Heart right ventricle (tissue), 16 donors: Measurements from ENCODE around the gene NFYB. TPM values are rescaled to one million over a fixed set of nuclear protein-coding genes. Genes with fewer than 3 reads are reported as not detected.

Experiments
- ATAC-seq, 8 donors: fragments of 200-7000 bp; cut with Tn5 transposase; one replicate each; pipeline ENCODE4 v1.9.1; 2020; ENCODE audit warnings: mild to moderate bottlenecking in 8 of 8, moderate library complexity in 8 of 8, moderate number of reproducible peaks in 1 of 8
- DNase-seq, 2 donors: peaks; one replicate each; pipeline ENCODE4 v3.0.0-alpha.2; 2020
- H3K27ac ChIP-seq, 10 donors: fragments of 200-600 bp; sonication (generic) in 2 of 10; one replicate each; pipeline versions ENCODE4 v1.5.0 to v1.8.0; 2020 to 2022; ENCODE audit warnings: mild to moderate bottlenecking in 3 of 10
- H3K27me3 ChIP-seq, 7 donors: fragments of 200-600 bp; one replicate each; pipeline ENCODE4 v1.8.0; 2021 to 2022; ENCODE audit warnings: mild to moderate bottlenecking in 2 of 7
- H3K36me3 ChIP-seq, 9 donors: fragments of 200-600 bp; sonication (generic) in 1 of 9; one replicate each; pipeline versions ENCODE4 v1.5.0 to v1.8.0; 2020 to 2022; ENCODE audit warnings: mild to moderate bottlenecking in 2 of 9
- H3K4me1 ChIP-seq, 9 donors: fragments of 200-600 bp; sonication (generic) in 1 of 9; one replicate each; pipeline versions ENCODE4 v1.5.0 to v1.8.0; 2020 to 2022; ENCODE audit warnings: mild to moderate bottlenecking in 4 of 9
- H3K4me3 ChIP-seq, 10 donors: fragments of 200-600 bp; sonication (generic) in 2 of 10; one replicate each; pipeline versions ENCODE4 v1.5.0 to v1.8.0; 2020 to 2022; ENCODE audit warnings: mild to moderate bottlenecking in 7 of 10, moderate library complexity in 2 of 10
- H3K9me3 ChIP-seq, 11 donors: fragments of 200-600 bp in 10 of 11; sonication (generic) in 2 of 11; one replicate each; pipeline versions ENCODE4 v1.5.0 to v1.8.0; 2013 to 2022; ENCODE audit warnings: mild to moderate bottlenecking in 2 of 11, control low read depth in 1 of 11, moderate library complexity in 1 of 11
- CTCF ChIP-seq, 9 donors: fragments of 200-600 bp; sonication (generic) in 2 of 9; IDR thresholded peaks; one replicate each; pipeline versions ENCODE4 v1.5.0 to v1.8.0; 2021 to 2022; ENCODE audit warnings: antibody characterized with exemption in 9 of 9, mild to moderate bottlenecking in 5 of 9, moderate library complexity in 1 of 9
- WGBS, 2 donors: extraction: QIAGEN DNeasy Blood & Tissue Kit; methylation state at CpG; one replicate each; pipeline ENCODE4 v1.1.7; 2013; ENCODE audit warnings: inconsistent platforms in 1 of 2; 5-methylcytosine and 5-hydroxymethylcytosine counted together
- intact Hi-C, 10 donors: fragments of 100-400 bp; cut with DNase I; formaldehyde crosslinking; loops; one replicate each; pipeline versions ENCODE4 v1.11.1 to v1.14.2; 2022
- polyA plus RNA-seq, 2 donors: library from polyadenylated mRNA; stranded (reverse); fragments of 200-250 nt; gene quantifications; one replicate each; pipeline ENCODE4 v1.2.3, GENCODE V29; 2013
- total RNA-seq, 10 donors: library from RNA; stranded (reverse); fragmentation: NEBNext Ultra II Directional in 3 of 10; extraction: Animal tissue kit (Norgen Biotek cat#: 25700) in 3 of 10; gene quantifications; one replicate each; pipeline versions ENCODE4 v1.2.1 to v1.2.4, GENCODE V29; 2021 to 2023
- donor health status: Arrhythmogenic right ventricular cardiomyopathy.
- donor health status: ischemic (EF 13 %, LVEDD 7.1; RV severe dilation, severe dysfunction).
- donor health status: healthy with polysubstance abuse.
- donor health status: DM: no; HTN: yes; CAD: no.
- donor health status: DM: no; HTN: no; CAD: no.
- donor health status: ischemic (EF 25% LVEDD 6.9; RV normal size, moderate dysfunction).
- donor health status: ischemic (EF 25% LVEDD 5.7; RV mildly dilated, moderate dysfunction).
- donor health status: healthy.
- donor health status: DM: yes; HTN: yes; CAD: no.
- donor health status: Ischemic cardiomyopathy.
- donor health status: ischemic (EF 35%, LVEDD 5.7; RV mildly dilated, moderate dysfunction).
- donor health status: nonischemic (EF 11% LVEDD 7.7; RV severe dilation, severe dysfunction).
- donor health status: DM: yes; HTN: yes; CAD: no.
- donor health status: PGD.
- donor health status: ischemic (EF 29% LVEDD 5.4; RV normal size, mild dysfunction).
- donor health status: nonischemic (EF 23%, LVEDD 6.1; RV moderate dilation, normal function).

NFYB gene
- total and polyA plus RNA-seq, 12 donors: 16.1 to 53.9 (median 24.0) TPM

GRCh38 chr12:104080764-104081163 is 57.2 kb downstream of the NFYB start:
- DNase-seq: no peak
- intact Hi-C loops: no loop called here
- Histone ChIP-seq H3K4me1 (peaks cover 0 to 32% (median 12%) of the 10 kb centered on the region in 9 donors), H3K27ac (peak overlapping the region in 1 of 10 donors; percentile 59), H3K36me3 (peaks cover 0 to 90% (median 21%) of the 10 kb centered on the region in 9 donors), H3K9me3 (no peaks in the 10 kb centered on the region), H3K4me3 (no peak overlapping the region), H3K27me3 (no peaks in the 10 kb centered on the region)
- 79 to 87% methylated on average over 1 of the region's 1 CpG for WGBS, 2 donors
- no peak for TF ChIP-seq CTCF (IDR thresholded peaks at IDR 0.05)
- no peak for ATAC-seq

- H3K4me3 ChIP-seq: no peak overlapping the region
- ATAC-seq (peak in 5 of 8 donors; percentile 62 to 91 (median 79)), DNase-seq (no peak)
- peaks cover 0 to 26% (median 12%) of the 10 kb centered on the region in 9 donors for H3K4me1 ChIP-seq
- peaks cover 0 to 87% (median 17%) of the 10 kb centered on the region in 9 donors for H3K36me3 ChIP-seq
- intact Hi-C loops: no loop called here
- 61 to 68% methylated on average over 1 of the region's 1 CpG for WGBS, 2 donors
- H3K9me3 ChIP-seq: no peaks in the 10 kb centered on the region
- no peak for TF ChIP-seq CTCF (IDR thresholded peaks at IDR 0.05)
- no peaks in the 10 kb centered on the region for H3K27me3 ChIP-seq
- no peak overlapping the region for H3K27ac ChIP-seq
Measured at GRCh38 chr12:104079024-104079423, 59.0 kb downstream of the NFYB start.

- peaks cover 0 to 2% (median 0%) of the 10 kb centered on the region in 9 donors for H3K4me1 ChIP-seq
- H3K27me3 ChIP-seq: no peaks in the 10 kb centered on the region
- peaks cover 0 to 86% (median 18%) of the 10 kb centered on the region in 9 donors for H3K36me3 ChIP-seq
- 98% methylated on average over 1 of the region's 1 CpG for WGBS, 2 donors
- ATAC-seq (no peak), DNase-seq (no peak)
- no peak overlapping the region for H3K4me3 ChIP-seq
- intact Hi-C loops: no loop called here
- H3K27ac ChIP-seq: no peak overlapping the region
- H3K9me3 ChIP-seq: no peaks in the 10 kb centered on the region
- no peak for TF ChIP-seq CTCF (IDR thresholded peaks at IDR 0.05)
Measured at GRCh38 chr12:104073699-104074098, 64.3 kb downstream of the NFYB start.

GRCh38 chr12:104072099-104072498 is 65.9 kb downstream of the NFYB start:
- intact Hi-C loops: no loop called here
- Histone ChIP-seq H3K4me3 (no peak overlapping the region), H3K27me3 (no peaks in the 10 kb centered on the region), H3K4me1 (peaks cover 0 to 14% (median 4%) of the 10 kb centered on the region in 9 donors), H3K9me3 (no peaks in the 10 kb centered on the region), H3K27ac (no peak overlapping the region), H3K36me3 (peaks cover 0 to 86% (median 25%) of the 10 kb centered on the region in 9 donors)
- no peak for DNase-seq
- ATAC-seq: no peak
- no peak for TF ChIP-seq CTCF (IDR thresholded peaks at IDR 0.05)
- 95 to 98% methylated on average over 2 of the region's 2 CpGs for WGBS, 2 donors

Other genes with a start within 250 kb of the NFYB start
- 100 to 1,000 TPM; 235 to 487 (median 297) TPM for gene HSP90B1, start 207.8 kb downstream of the NFYB start, total RNA-seq
- gene HSP90B1, start 207.8 kb downstream of the NFYB start, polyA plus RNA-seq: 1,000 to 10,000 TPM in 1 of 2 donors, 100 to 1,000 TPM in 1; 203 to 1,021 TPM
- gene TDG, start 172.3 kb downstream of the NFYB start, total RNA-seq: 10 to 100 TPM in 8 of 10 donors, 1 to 10 TPM in 2; 8.7 to 17.4 (median 11.7) TPM
- gene TDG, start 172.3 kb downstream of the NFYB start, polyA plus RNA-seq: 10 to 100 TPM in 1 of 2 donors, 1 to 10 TPM in 1; 9.4 to 12.5 TPM
- gene GLT8D2, start 88.0 kb downstream of the NFYB start, total RNA-seq: 10 to 100 TPM in 2 of 10 donors, 1 to 10 TPM in 8; 3.5 to 16.0 (median 7.8) TPM
- gene GLT8D2, start 88.0 kb downstream of the NFYB start, polyA plus RNA-seq: 10 to 100 TPM in 1 of 2 donors, 1 to 10 TPM in 1; 3.8 to 10.2 TPM
- 10 to 100 TPM in 9 of 10 donors, 1 to 10 TPM in 1; 8.6 to 13.6 (median 11.3) TPM for gene HCFC2, start 73.7 kb downstream of the NFYB start, total RNA-seq
- gene HCFC2, start 73.7 kb downstream of the NFYB start, polyA plus RNA-seq: 10 to 100 TPM in 1 of 2 donors, 1 to 10 TPM in 1; 5.1 to 10.2 TPM
- gene TXNRD1, start 77.6 kb upstream of the NFYB start, total RNA-seq: 100 to 1,000 TPM in 2 of 10 donors, 10 to 100 TPM in 8; 57.7 to 113 (median 86.9) TPM
- gene TXNRD1, start 77.6 kb upstream of the NFYB start, polyA plus RNA-seq: 10 to 100 TPM; 20.6 to 60.2 TPM
- 1 to 10 TPM in 5 of 10 donors, under 1 TPM in 5; 0.52 to 1.6 (median 1.0) TPM for gene EID3, start 165.5 kb upstream of the NFYB start, total RNA-seq
- gene EID3, start 165.5 kb upstream of the NFYB start, polyA plus RNA-seq: 1 to 10 TPM in 1 of 2 donors, under 1 TPM in 1; 0.48 to 1.8 TPM